Measurements from ENCODE around the gene FGF7.

DNA sequence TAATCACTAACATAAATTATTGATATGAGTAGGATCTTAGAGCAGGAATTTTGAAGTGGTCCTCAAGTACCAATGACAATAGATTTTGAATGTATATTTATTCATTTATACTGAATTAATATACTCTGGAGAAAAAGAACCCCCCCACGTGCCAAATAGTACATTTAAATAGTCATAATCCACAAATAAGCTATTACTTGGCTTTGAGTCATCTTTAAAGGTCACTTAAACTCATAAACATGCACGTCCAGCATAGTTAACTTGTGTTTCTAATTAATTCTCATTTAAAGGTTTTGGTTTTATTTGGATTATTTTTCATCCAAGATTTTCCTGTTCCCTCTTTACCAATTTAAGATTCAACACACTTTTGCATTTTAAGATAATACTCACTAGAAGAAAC, 35.1 kb downstream of the FGF7 start:
- TF ChIP-seq EZH2 (IDR thresholded peaks at IDR 0.05; ENCODE audit: borderline replicate concordance, control insufficient read depth, low read depth, low read length) (no peak), BHLHE40 (IDR thresholded peaks at IDR 0.05; ENCODE audit: borderline replicate concordance in 1 of 2, low read depth in 2 of 2, low read length in 1 of 2) (no peak), ZBED1 (IDR thresholded peaks at IDR 0.05; ENCODE audit: borderline replicate concordance) (no peak), ATF7 (IDR thresholded peaks at IDR 0.05; ENCODE audit: low read depth) (no peak), CTCF (IDR thresholded peaks at IDR 0.05 in 2 of 3, conservative IDR thresholded peaks at IDR 0.05 in 1 of 3; ENCODE audit: control insufficient read depth in 2 of 3, extremely low read depth in 1 of 3, insufficient read depth in 1 of 3, low read depth in 3 of 3, low read length in 3 of 3) (no peak), POLR2A (IDR thresholded peaks at IDR 0.05; ENCODE audit: low read depth, low read length) (no peak), POLR2AphosphoS5 (IDR thresholded peaks at IDR 0.05; ENCODE audit: low read length) (no peak), CBX5 (IDR thresholded peaks at IDR 0.05; ENCODE audit: low read depth) (no peak), SRF (IDR thresholded peaks at IDR 0.05; ENCODE audit: low read depth in 2 of 2, low read length in 2 of 2) (no peak), NRF1 (conservative IDR thresholded peaks at IDR 0.05; ENCODE audit: low read depth, low read length) (no peak)
